ENCODE data around the gene ZRANB1. TPM values are rescaled to one million over a fixed set of nuclear protein-coding genes. Genes with fewer than 3 reads are reported as not detected.
A peak's percentile ranks its signal among the peaks of the same experiment; 100 is the strongest.

ZRANB1 gene
- total and polyA plus RNA-seq, 2 donors (not counting 1 experiment from before 2014, with no cell fraction given): 26.5 to 39.3 TPM

- no peak for TF ChIP-seq CTCF (conservative IDR thresholded peaks at IDR 0.05 in 1 of 2, IDR thresholded peaks at IDR 0.05 in 1 of 2; ENCODE audit: low read depth in 1 of 2, low read length in 2 of 2)
- TF ChIP-seq EZH2 (IDR thresholded peaks at IDR 0.05; ENCODE audit: low read length, missing control alignments): no peak
- Histone ChIP-seq H2AFZ (ENCODE audit: low read length) (no peak overlapping the region), H3K4me3 (replicated peaks in 1 of 4; ENCODE audit: control extremely low read depth in 1 of 4, insufficient read depth in 1 of 4, low read depth in 3 of 4, low read length in 4 of 4) (no peak overlapping the region), H3K9ac (ENCODE audit: insufficient read depth, low read length) (no peak overlapping the region), H3K27me3 (ENCODE audit: control insufficient read depth, insufficient read depth, low read length) (no peaks in the 10 kb centered on the region), H3K4me1 (ENCODE audit: control insufficient read depth, extremely low read depth, insufficient read depth, low read length) (peaks cover 5% of the 10 kb centered on the region), H3K79me2 (ENCODE audit: control insufficient read depth, insufficient read depth, low read length) (no peaks in the 10 kb centered on the region), H3K9me3 (ENCODE audit: control insufficient read depth, insufficient read depth, low read depth, low read length) (no peaks in the 10 kb centered on the region), H4K20me1 (ENCODE audit: control insufficient read depth, extremely low read depth, insufficient read depth, low read length) (no peaks in the 10 kb centered on the region), H3K4me2 (ENCODE audit: extremely low read depth, insufficient read depth, low read length) (no peak overlapping the region), H3K36me3 (ENCODE audit: control insufficient read depth, insufficient read depth, low read length) (no peaks in the 10 kb centered on the region), H3K27ac (ENCODE audit: insufficient read depth, low read length) (no peak overlapping the region)
- no peak for DNase-seq (ENCODE audit: low read depth in 2 of 2)
These were observed 39.5 kb upstream of the ZRANB1 start for GRCh38 chr10:124902462-124902861.

- H3K27me3 ChIP-seq (ENCODE audit: control insufficient read depth, insufficient read depth, low read length): no peaks in the 10 kb centered on the region
- no peak overlapping the region for H2AFZ ChIP-seq (ENCODE audit: low read length)
- no peak overlapping the region for H3K4me3 ChIP-seq (replicated peaks in 1 of 4; ENCODE audit: control extremely low read depth in 1 of 4, insufficient read depth in 1 of 4, low read depth in 3 of 4, low read length in 4 of 4)
- H3K9ac ChIP-seq (ENCODE audit: insufficient read depth, low read length): no peak overlapping the region
- no peak overlapping the region for H3K4me2 ChIP-seq (ENCODE audit: extremely low read depth, insufficient read depth, low read length)
- peaks cover 8% of the 10 kb centered on the region for H3K4me1 ChIP-seq (ENCODE audit: control insufficient read depth, extremely low read depth, insufficient read depth, low read length)
- H3K9me3 ChIP-seq (ENCODE audit: control insufficient read depth, insufficient read depth, low read depth, low read length): no peaks in the 10 kb centered on the region
- no peaks in the 10 kb centered on the region for H3K79me2 ChIP-seq (ENCODE audit: control insufficient read depth, insufficient read depth, low read length)
- H3K27ac ChIP-seq (ENCODE audit: insufficient read depth, low read length): no peak overlapping the region
- H3K36me3 ChIP-seq (ENCODE audit: control insufficient read depth, insufficient read depth, low read length): no peaks in the 10 kb centered on the region
- no peak for TF ChIP-seq EZH2 (IDR thresholded peaks at IDR 0.05; ENCODE audit: low read length, missing control alignments)
- TF ChIP-seq CTCF (conservative IDR thresholded peaks at IDR 0.05 in 1 of 2, IDR thresholded peaks at IDR 0.05 in 1 of 2; ENCODE audit: low read depth in 1 of 2, low read length in 2 of 2): no peak
- H4K20me1 ChIP-seq (ENCODE audit: control insufficient read depth, extremely low read depth, insufficient read depth, low read length): no peaks in the 10 kb centered on the region
- DNase-seq (ENCODE audit: low read depth in 2 of 2): no peak
These were observed 38.8 kb upstream of the ZRANB1 start for GRCh38 chr10:124903111-124903510.

DNA sequence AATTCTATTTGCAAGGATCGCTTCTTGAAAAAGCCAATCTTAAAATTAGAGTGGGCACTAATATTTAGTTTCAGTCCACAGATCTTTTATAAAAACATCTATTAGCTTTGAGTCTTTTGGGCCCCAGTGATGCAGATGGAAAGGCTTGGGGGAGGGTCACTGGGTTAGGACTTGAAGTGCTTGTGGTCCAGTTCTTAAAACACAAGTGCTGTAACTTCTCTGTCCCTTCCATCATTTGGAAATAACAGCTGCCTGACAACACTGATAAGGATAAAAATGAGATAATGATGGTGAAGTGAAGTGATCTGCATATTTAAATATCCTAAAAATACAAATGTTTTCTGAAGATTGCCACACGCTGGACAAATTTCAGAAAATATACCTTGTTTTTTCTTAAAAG, 37.1 kb upstream of the ZRANB1 start:
- Histone ChIP-seq H3K4me1 (ENCODE audit: control insufficient read depth, extremely low read depth, insufficient read depth, low read length) (peaks cover 8% of the 10 kb centered on the region), H3K79me2 (ENCODE audit: control insufficient read depth, insufficient read depth, low read length) (no peaks in the 10 kb centered on the region), H3K36me3 (ENCODE audit: control insufficient read depth, insufficient read depth, low read length) (no peaks in the 10 kb centered on the region), H3K27ac (ENCODE audit: insufficient read depth, low read length) (no peak overlapping the region), H4K20me1 (ENCODE audit: control insufficient read depth, extremely low read depth, insufficient read depth, low read length) (no peaks in the 10 kb centered on the region), H3K4me3 (replicated peaks in 1 of 4; ENCODE audit: control extremely low read depth in 1 of 4, insufficient read depth in 1 of 4, low read depth in 3 of 4, low read length in 4 of 4) (no peak overlapping the region), H3K9ac (ENCODE audit: insufficient read depth, low read length) (no peak overlapping the region), H3K4me2 (ENCODE audit: extremely low read depth, insufficient read depth, low read length) (no peak overlapping the region), H3K9me3 (ENCODE audit: control insufficient read depth, insufficient read depth, low read depth, low read length) (no peaks in the 10 kb centered on the region), H3K27me3 (ENCODE audit: control insufficient read depth, insufficient read depth, low read length) (no peaks in the 10 kb centered on the region), H2AFZ (ENCODE audit: low read length) (no peak overlapping the region)
- peak; percentile 5 to 63 for DNase-seq (ENCODE audit: low read depth in 2 of 2)
- TF ChIP-seq CTCF (conservative IDR thresholded peaks at IDR 0.05 in 1 of 2, IDR thresholded peaks at IDR 0.05 in 1 of 2; ENCODE audit: low read depth in 1 of 2, low read length in 2 of 2) (no peak), EZH2 (IDR thresholded peaks at IDR 0.05; ENCODE audit: low read length, missing control alignments) (no peak)

All from fibroblast of lung (primary cell).